Bronchial epithelial cell (primary cell): ENCODE results near the gene MTMR12. TPM values are rescaled to one million over a fixed set of nuclear protein-coding genes. Genes with fewer than 3 reads are reported as not detected.
"Not testable (repeated sequence)": the region's sequence is repeated elsewhere in the genome, so short reads cannot be mapped to it uniquely, and the experiment has no call there.

Source experiments
- DNase-seq: peaks from one replicate; pipeline ENCODE4 v3.0.0-alpha.2; 2010; ENCODE audit warnings: low read depth
- FAIRE-seq: peaks from 2 replicates; lab custom pipeline; 2011; peaks lifted over from hg19 to GRCh38; lab: Jason Lieb, UNC
- H3K27me3 ChIP-seq: 2 replicates; pipeline ENCODE4 v1.5.1; 2011; ENCODE audit warnings: low read length; ENCODE audit not compliant: control insufficient read depth, insufficient read depth
- H3K36me3 ChIP-seq: 2 replicates; pipeline ENCODE4 v1.5.1; 2011; ENCODE audit warnings: low read length; ENCODE audit not compliant: control insufficient read depth, insufficient read depth
- H3K4me3 ChIP-seq: 2 replicates; pipeline ENCODE4 v1.5.1; 2011; ENCODE audit warnings: mild to moderate bottlenecking, low read depth, low read length, control low read depth
- total RNA-seq: library from RNA; depleted of rRNA; stranded (reverse); fragments of >200 nt; gene quantifications from 2 replicates; pipeline ENCODE4 v1.2.1, GENCODE V29; 2014
- TF ChIP-seq, protein P1 (sequence below): IDR thresholded peaks from 2 replicates; pipeline ENCODE4 v1.5.1; 2011; ENCODE audit warnings: mild to moderate bottlenecking, moderate library complexity, low read length, control low read depth, inconsistent platforms; ENCODE audit not compliant: insufficient read depth, severe bottlenecking

Gene MTMR12
- total RNA-seq, 1 donor from 2014 or later: 15.8 TPM

DNA sequence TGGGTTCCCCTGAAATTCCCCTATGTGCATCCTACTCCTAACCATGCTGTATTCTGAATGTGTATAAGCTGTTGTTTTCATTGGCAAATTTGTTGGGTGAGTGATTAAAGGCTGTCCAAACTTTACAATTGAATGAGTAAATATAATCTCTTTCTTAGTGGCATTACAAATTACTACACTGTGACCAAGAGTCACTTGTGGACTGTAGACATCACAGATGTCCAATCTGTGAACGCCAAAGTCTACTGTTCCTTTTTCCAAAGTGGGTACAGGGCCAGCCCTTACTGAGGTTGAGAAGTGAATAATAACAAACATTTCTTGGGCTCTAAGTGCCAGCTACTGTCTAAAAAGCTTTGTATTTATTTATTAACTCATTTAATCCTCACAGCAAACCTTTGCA, 29.7 kb downstream of the MTMR12 start:
- no peaks in the 10 kb centered on the region for H3K27me3 ChIP-seq
- H3K4me3 ChIP-seq: no peak overlapping the region
- FAIRE-seq (no peak), DNase-seq (no peak)
- H3K36me3 ChIP-seq: no peaks in the 10 kb centered on the region
- TF ChIP-seq, protein P1, sequence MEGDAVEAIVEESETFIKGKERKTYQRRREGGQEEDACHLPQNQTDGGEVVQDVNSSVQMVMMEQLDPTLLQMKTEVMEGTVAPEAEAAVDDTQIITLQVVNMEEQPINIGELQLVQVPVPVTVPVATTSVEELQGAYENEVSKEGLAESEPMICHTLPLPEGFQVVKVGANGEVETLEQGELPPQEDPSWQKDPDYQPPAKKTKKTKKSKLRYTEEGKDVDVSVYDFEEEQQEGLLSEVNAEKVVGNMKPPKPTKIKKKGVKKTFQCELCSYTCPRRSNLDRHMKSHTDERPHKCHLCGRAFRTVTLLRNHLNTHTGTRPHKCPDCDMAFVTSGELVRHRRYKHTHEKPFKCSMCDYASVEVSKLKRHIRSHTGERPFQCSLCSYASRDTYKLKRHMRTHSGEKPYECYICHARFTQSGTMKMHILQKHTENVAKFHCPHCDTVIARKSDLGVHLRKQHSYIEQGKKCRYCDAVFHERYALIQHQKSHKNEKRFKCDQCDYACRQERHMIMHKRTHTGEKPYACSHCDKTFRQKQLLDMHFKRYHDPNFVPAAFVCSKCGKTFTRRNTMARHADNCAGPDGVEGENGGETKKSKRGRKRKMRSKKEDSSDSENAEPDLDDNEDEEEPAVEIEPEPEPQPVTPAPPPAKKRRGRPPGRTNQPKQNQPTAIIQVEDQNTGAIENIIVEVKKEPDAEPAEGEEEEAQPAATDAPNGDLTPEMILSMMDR: no peak

DNA sequence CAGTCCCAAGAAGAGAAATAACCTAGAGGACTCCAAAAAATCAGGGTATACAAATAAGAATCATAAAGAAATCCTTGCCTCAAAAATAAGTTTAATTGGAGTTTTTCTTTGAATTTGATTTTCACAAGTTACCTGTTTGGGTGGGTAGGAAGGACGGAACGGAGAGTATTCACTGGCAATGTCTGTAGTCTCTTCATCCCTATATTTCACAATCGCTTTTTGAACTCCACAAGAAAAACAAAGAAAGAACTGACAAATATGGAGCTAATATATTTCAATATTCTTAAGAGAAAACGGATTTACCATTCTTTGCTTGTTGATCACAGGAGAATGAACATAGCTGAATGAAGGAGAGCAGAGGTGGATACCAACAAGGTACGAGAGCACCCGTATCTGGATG, 30.1 kb downstream of the MTMR12 start:
- TF ChIP-seq, protein P1: no peak
- no peaks in the 10 kb centered on the region for H3K27me3 ChIP-seq
- H3K4me3 ChIP-seq: no peak overlapping the region
- FAIRE-seq: no peak
- no peak for DNase-seq
- no peaks in the 10 kb centered on the region for H3K36me3 ChIP-seq

DNA sequence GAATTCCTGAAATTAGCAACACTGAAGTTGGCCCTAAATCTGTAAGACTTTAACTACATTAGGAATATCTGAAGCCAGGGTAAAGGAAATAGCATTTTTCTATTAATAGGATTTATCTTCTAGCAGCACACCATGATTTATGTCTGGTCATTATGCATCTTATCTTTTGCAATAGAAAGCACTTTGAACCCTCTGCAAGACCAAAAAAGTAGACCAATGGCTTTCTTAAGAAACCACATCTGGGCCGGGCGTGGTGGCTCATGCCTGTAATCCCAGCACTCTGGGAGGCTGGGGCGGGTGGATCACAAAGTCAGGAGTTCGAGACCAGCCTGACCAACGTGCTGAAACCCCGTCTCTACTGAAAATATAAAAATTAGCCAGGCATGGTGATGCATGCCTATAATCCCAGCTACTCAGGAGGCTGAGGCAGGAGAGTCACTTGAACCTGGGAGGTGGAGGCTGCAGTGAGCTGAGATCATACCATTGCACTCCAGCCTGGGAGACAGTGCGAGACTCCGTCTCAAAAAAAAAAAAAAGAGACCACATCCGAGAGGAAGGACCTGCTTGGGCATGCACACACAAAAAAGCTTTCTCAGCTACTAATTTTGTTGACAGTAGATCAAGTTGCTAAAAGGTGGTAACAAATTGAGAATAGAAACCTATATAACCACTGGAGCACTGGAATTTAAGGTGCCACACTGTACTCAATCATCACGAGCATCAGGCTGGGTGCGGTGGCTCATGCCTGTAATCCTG, 31.2 kb downstream of the MTMR12 start:
- H3K27me3 ChIP-seq, H3K4me3 ChIP-seq, H3K36me3 ChIP-seq, FAIRE-seq: not testable (repeated sequence)
- peak; percentile 69 for DNase-seq

DNA sequence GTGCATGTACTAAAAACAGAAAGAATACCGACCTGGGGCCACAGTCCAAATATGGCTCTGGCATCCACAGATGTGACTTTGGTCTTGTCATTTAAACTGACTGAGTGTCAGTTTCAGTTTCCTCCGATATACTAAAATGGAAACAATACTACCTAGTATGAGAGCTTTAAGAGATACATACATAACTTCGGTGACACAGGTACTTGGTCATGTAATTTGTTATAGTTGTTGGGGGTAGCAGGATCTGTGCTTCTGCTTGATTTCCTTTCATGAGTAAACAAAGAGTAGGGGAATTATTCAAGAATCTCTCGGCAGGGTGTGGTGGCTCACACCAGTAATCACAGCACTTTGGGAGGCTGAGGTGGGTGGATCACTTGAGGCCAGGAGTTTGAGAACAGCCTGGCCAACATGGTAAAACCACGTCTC, 32.1 kb downstream of the MTMR12 start:
- DNase-seq (no peak), FAIRE-seq (no peak)
- H3K27me3 ChIP-seq: no peaks in the 10 kb centered on the region
- H3K4me3 ChIP-seq: no peak overlapping the region
- TF ChIP-seq, protein P1: no peak
- H3K36me3 ChIP-seq: no peaks in the 10 kb centered on the region

DNA sequence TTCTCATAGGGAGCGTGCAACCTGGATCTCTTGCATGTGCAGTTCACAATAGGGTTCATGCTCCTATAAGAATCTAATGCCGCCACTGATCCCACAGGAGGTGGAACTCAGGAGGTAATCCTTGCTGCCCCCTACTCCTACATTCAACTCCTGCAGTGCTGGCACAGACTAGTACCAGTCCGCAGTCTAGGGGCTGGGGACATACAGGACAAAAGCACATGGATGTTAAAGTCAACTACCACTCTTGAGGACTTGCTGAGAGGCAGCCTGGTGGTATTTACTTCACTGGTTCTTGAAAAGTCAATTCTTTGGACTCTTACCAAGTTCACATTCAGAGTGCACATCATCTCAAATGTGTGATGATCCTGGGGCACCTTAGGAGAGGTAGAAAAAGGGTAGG, 33.0 kb downstream of the MTMR12 start:
- Histone ChIP-seq H3K27me3 (no peaks in the 10 kb centered on the region), H3K36me3 (no peaks in the 10 kb centered on the region), H3K4me3 (no peak overlapping the region)
- FAIRE-seq: no peak
- TF ChIP-seq, protein P1: no peak
- no peak for DNase-seq

DNA sequence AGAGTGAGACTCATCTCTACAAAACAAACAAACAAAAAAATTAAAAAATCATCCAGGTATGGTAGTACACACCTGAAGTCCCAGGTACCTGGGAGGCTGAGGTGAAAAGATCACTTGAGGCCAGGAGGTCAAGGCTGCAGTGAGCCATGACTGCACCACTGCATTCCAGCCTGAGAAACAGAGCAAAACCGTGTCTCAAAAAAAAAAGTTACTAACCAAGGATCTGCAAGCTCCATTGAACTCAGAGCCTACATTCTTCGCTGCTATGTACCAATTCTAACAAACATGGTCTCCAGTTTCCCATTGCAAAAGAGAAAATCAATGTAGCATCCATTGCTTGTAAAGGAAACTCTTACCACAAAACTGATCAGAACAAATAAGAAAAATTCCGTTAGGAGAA, 33.5 kb downstream of the MTMR12 start:
- DNase-seq (no peak), FAIRE-seq (no peak)
- TF ChIP-seq, protein P1: no peak
- peaks cover 2% of the 10 kb centered on the region for H3K36me3 ChIP-seq
- H3K27me3 ChIP-seq: no peaks in the 10 kb centered on the region
- no peak overlapping the region for H3K4me3 ChIP-seq
